ENCODE measurements around the gene GNG8. TPM values are rescaled to one million over a fixed set of nuclear protein-coding genes. Genes with fewer than 3 reads are reported as not detected.
A peak's percentile ranks its signal among the peaks of the same experiment; 100 is the strongest.

GNG8 gene
- polyA plus RNA-seq, 1 of the 3 experiments (the other 2 are of a cell fraction): not detected

- H2AFZ ChIP-seq (ENCODE audit: low read depth): no peak overlapping the region
- H4K20me1 ChIP-seq (ENCODE audit: insufficient read depth): peaks cover 38% of the 10 kb centered on the region
- peaks cover 19 to 48% of the 10 kb centered on the region in 2 experiments for H3K4me1 ChIP-seq (ENCODE audit: control insufficient read depth in 1 of 2, insufficient read depth in 2 of 2, low read depth in 1 of 2, low read length in 1 of 2)
- H3K4me3 ChIP-seq (ENCODE audit: low read depth in 2 of 2, low read length in 1 of 2): no peak overlapping the region
- H3K36me3 ChIP-seq (replicated peaks in 1 of 2; ENCODE audit: control insufficient read depth in 1 of 2, insufficient read depth in 2 of 2, low read length in 1 of 2): peaks cover 19 to 53% of the 10 kb centered on the region in 2 experiments
- no peak overlapping the region for H3K4me2 ChIP-seq
- no peaks in the 10 kb centered on the region for H3K9me3 ChIP-seq
- peak; percentile 6 for DNase-seq
- no peak overlapping the region; a peak in 1 of 4 replicates for H3K27ac ChIP-seq (ENCODE audit: low read depth in 2 of 2, low read length in 1 of 2)
- WGBS (ENCODE audit: low lambda C conversion rate): 88% methylated on average over 12 of the region's 12 CpGs
- no peaks in the 10 kb centered on the region for H3K27me3 ChIP-seq (ENCODE audit: insufficient read depth)
- H3F3A ChIP-seq (replicated peaks; ENCODE audit: insufficient read depth): peaks cover 4% of the 10 kb centered on the region
- ChIA-PET CTCF (interaction anchor here (1.4 to 23.7 kb wide), 3 partner anchors 13 to 146 kb away, joined by 3 to 471 read pairs (median 4); partner anchors contain the start of gene DACT3), POLR2A (interaction anchor here (2.7 kb wide), 1 partner anchor 23 kb away, joined by 8 read pairs; no protein-coding TSS in a partner anchor)
- H3K9me2 ChIP-seq: no peaks in the 10 kb centered on the region
- H3K79me2 ChIP-seq (ENCODE audit: insufficient read depth): peaks cover 44% of the 10 kb centered on the region
- no peak overlapping the region for H3K9ac ChIP-seq
- TF ChIP-seq MEF2A (IDR thresholded peaks at IDR 0.05; ENCODE audit: borderline replicate concordance, low read depth) (no peak), SIN3A (IDR thresholded peaks at IDR 0.05; ENCODE audit: borderline replicate concordance, low read depth, low read length) (no peak), EP300 (IDR thresholded peaks at IDR 0.05; ENCODE audit: borderline replicate concordance in 1 of 2, low read depth in 1 of 2, low read length in 1 of 2) (no peak), MXI1 (IDR thresholded peaks at IDR 0.05; ENCODE audit: low read depth, low read length) (no peak), ZBTB33 (IDR thresholded peaks at IDR 0.05; ENCODE audit: borderline replicate concordance, low read depth) (no peak), SMC3 (IDR thresholded peaks at IDR 0.05; ENCODE audit: low read depth, low read length) (no peak), EZH2phosphoT487 (IDR thresholded peaks at IDR 0.05; ENCODE audit: borderline replicate concordance, low read depth) (no peak), RXRA (IDR thresholded peaks at IDR 0.05; ENCODE audit: borderline replicate concordance, low read depth) (no peak), NRF1 (IDR thresholded peaks at IDR 0.05; ENCODE audit: low read depth, low read length) (no peak)
These were observed 28.6 kb downstream of the GNG8 start for GRCh38 chr19:46607448-46607841.

- no peaks in the 10 kb centered on the region for H3K9me2 ChIP-seq
- no peak overlapping the region for H3K4me2 ChIP-seq
- peaks cover 50% of the 10 kb centered on the region for H3K79me2 ChIP-seq (ENCODE audit: insufficient read depth)
- ChIA-PET POLR2A (interaction anchor here (0.9 to 2.7 kb wide), 3 partner anchors 13 to 24 kb away, joined by 3 to 8 read pairs (median 3); no protein-coding TSS in a partner anchor), CTCF (interaction anchor here (0.6 to 23.7 kb wide), 7 partner anchors 9 to 384 kb away, joined by 3 to 471 read pairs (median 4); partner anchors contain the start of gene DACT3)
- peaks cover 40% of the 10 kb centered on the region for H4K20me1 ChIP-seq (ENCODE audit: insufficient read depth)
- no peak overlapping the region; a peak in 1 of 4 replicates for H3K27ac ChIP-seq (ENCODE audit: low read depth in 2 of 2, low read length in 1 of 2)
- no peaks in the 10 kb centered on the region for H3K27me3 ChIP-seq (ENCODE audit: insufficient read depth)
- TF ChIP-seq TEAD4 (IDR thresholded peaks at IDR 0.05; ENCODE audit: borderline replicate concordance, insufficient read depth): no peak
- TF ChIP-seq FOSL2 (IDR thresholded peaks at IDR 0.05; ENCODE audit: borderline replicate concordance, low read depth): no peak
- no peak for TF ChIP-seq NRF1 (IDR thresholded peaks at IDR 0.05; ENCODE audit: low read depth, low read length)
- TF ChIP-seq, protein P1, sequence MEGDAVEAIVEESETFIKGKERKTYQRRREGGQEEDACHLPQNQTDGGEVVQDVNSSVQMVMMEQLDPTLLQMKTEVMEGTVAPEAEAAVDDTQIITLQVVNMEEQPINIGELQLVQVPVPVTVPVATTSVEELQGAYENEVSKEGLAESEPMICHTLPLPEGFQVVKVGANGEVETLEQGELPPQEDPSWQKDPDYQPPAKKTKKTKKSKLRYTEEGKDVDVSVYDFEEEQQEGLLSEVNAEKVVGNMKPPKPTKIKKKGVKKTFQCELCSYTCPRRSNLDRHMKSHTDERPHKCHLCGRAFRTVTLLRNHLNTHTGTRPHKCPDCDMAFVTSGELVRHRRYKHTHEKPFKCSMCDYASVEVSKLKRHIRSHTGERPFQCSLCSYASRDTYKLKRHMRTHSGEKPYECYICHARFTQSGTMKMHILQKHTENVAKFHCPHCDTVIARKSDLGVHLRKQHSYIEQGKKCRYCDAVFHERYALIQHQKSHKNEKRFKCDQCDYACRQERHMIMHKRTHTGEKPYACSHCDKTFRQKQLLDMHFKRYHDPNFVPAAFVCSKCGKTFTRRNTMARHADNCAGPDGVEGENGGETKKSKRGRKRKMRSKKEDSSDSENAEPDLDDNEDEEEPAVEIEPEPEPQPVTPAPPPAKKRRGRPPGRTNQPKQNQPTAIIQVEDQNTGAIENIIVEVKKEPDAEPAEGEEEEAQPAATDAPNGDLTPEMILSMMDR (IDR thresholded peaks at IDR 0.05): no peak
- no peak for TF ChIP-seq GATA2 (CRISPR knock-in tag; IDR thresholded peaks at IDR 0.05)
- TF ChIP-seq TAF1 (IDR thresholded peaks at IDR 0.05; ENCODE audit: borderline replicate concordance, low read depth, low read length): no peak
- TF ChIP-seq RCOR1 (IDR thresholded peaks at IDR 0.05; ENCODE audit: low read length): no peak
- no peak for TF ChIP-seq EP300 (IDR thresholded peaks at IDR 0.05; ENCODE audit: borderline replicate concordance in 1 of 2, low read depth in 1 of 2, low read length in 1 of 2)
- TF ChIP-seq GABPA (IDR thresholded peaks at IDR 0.05; ENCODE audit: low read depth): no peak
- no peak for TF ChIP-seq JUND (IDR thresholded peaks at IDR 0.05)
- TF ChIP-seq SMC3 (IDR thresholded peaks at IDR 0.05; ENCODE audit: low read depth, low read length): no peak
- TF ChIP-seq, protein P2, sequence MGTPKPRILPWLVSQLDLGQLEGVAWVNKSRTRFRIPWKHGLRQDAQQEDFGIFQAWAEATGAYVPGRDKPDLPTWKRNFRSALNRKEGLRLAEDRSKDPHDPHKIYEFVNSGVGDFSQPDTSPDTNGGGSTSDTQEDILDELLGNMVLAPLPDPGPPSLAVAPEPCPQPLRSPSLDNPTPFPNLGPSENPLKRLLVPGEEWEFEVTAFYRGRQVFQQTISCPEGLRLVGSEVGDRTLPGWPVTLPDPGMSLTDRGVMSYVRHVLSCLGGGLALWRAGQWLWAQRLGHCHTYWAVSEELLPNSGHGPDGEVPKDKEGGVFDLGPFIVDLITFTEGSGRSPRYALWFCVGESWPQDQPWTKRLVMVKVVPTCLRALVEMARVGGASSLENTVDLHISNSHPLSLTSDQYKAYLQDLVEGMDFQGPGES (IDR thresholded peaks at IDR 0.05; ENCODE audit: low read depth, low read length): no peak
- TF ChIP-seq MAX (IDR thresholded peaks at IDR 0.05; ENCODE audit: low read depth): no peak
- no peak for TF ChIP-seq EZH2phosphoT487 (IDR thresholded peaks at IDR 0.05; ENCODE audit: borderline replicate concordance, low read depth)
- no peak for TF ChIP-seq RXRA (IDR thresholded peaks at IDR 0.05; ENCODE audit: borderline replicate concordance, low read depth)
- peak; percentile 4 for DNase-seq
- peaks cover 19 to 48% of the 10 kb centered on the region in 2 experiments for H3K4me1 ChIP-seq (ENCODE audit: control insufficient read depth in 1 of 2, insufficient read depth in 2 of 2, low read depth in 1 of 2, low read length in 1 of 2)
- H2AFZ ChIP-seq (ENCODE audit: low read depth): no peak overlapping the region
- 89% methylated on average over 8 of the region's 12 CpGs for WGBS (ENCODE audit: low lambda C conversion rate)
- no peaks in the 10 kb centered on the region for H3F3A ChIP-seq (replicated peaks; ENCODE audit: insufficient read depth)
- H3K4me3 ChIP-seq (ENCODE audit: low read depth in 2 of 2, low read length in 1 of 2): no peak overlapping the region
- peaks cover 19 to 53% of the 10 kb centered on the region in 2 experiments for H3K36me3 ChIP-seq (replicated peaks in 1 of 2; ENCODE audit: control insufficient read depth in 1 of 2, insufficient read depth in 2 of 2, low read length in 1 of 2)
- H3K9me3 ChIP-seq: no peaks in the 10 kb centered on the region
- no peak overlapping the region for H3K9ac ChIP-seq
These were observed 29.1 kb downstream of the GNG8 start for GRCh38 chr19:46606681-46607447.
